K562 (cell line): Measurements from ENCODE around the gene ABCA7. TPM values are rescaled to one million over a fixed set of nuclear protein-coding genes. Genes with fewer than 3 reads are reported as not detected.
A peak's percentile ranks its signal among the peaks of the same experiment; 100 is the strongest.

Experiments
- ATAC-seq: fragments of 200-7000 bp; cut with Tn5 transposase; 3 replicates; pipeline ENCODE4 v1.9.1; 2020; ENCODE audit warnings: moderate library complexity
- BruUV-seq: library from RNA; stranded (reverse); fragments of 400-500 nt; replicated peaks from 2 replicates; lab custom pipeline; 2021; lab: Mats Ljungman, UMichigan
- CTCF ChIA-PET: fragments of 300-600 bp; formaldehyde crosslinking; extraction: SDS; loops from one replicate; lab custom pipeline; 2021; ENCODE audit warnings: low intra/inter-chr PET ratio; lab: Yijun Ruan, JAX
- POLR2A ChIA-PET: fragments of 300-600, 350-650 bp; sonication (Branson Sonifier 250); formaldehyde crosslinking; extraction: SDS; loops from one replicate; lab custom pipeline; 2021; ENCODE audit warnings: antibody characterized with exemption, inconsistent platforms; lab: Yijun Ruan, JAX
- DNase-seq, 4 experiments: peaks; one replicate each; pipeline versions ENCODE4 v3.0.0 to v3.0.0-alpha.2; 2011 to 2018; ENCODE audit warnings: low spot score in 3 of 4, mixed read lengths in 3 of 4; ENCODE audit errors: extremely low read depth in 1 of 4
- FAIRE-seq: peaks from 2 replicates; lab custom pipeline; 2011; peaks lifted over from hg19 to GRCh38; lab: Jason Lieb, UNC
- H2AFZ ChIP-seq: 2 replicates; pipeline ENCODE4 v1.6.0; 2011; ENCODE audit warnings: low read depth, low read length, control low read depth, inconsistent platforms
- H3K27ac ChIP-seq: fragments of 200-600 bp; 3 replicates; pipeline ENCODE4 v1.8.0; 2011; ENCODE audit warnings: low read depth, mild to moderate bottlenecking, control low read depth, inconsistent platforms, low read length, moderate library complexity, mixed read lengths; ENCODE audit errors: extremely low read depth
- H3K27me3 ChIP-seq, 2 experiments: fragments of 300-600 bp in 1 of 2; 2 replicates in 1 of 2; 3 replicates in 1 of 2; pipeline versions ENCODE4 v1.6.0 to v1.8.0; 2011; ENCODE audit warnings: inconsistent platforms in 2 of 2, low read length in 2 of 2, mild to moderate bottlenecking in 1 of 2, mixed read lengths in 1 of 2, moderate library complexity in 1 of 2; ENCODE audit not compliant: control insufficient read depth in 2 of 2, insufficient read depth in 2 of 2
- H3K36me3 ChIP-seq: fragments of 300-600 bp; 3 replicates; pipeline ENCODE4 v1.8.0; 2011; ENCODE audit warnings: mild to moderate bottlenecking, low read length, inconsistent platforms; ENCODE audit not compliant: control insufficient read depth, insufficient read depth
- H3K4me1 ChIP-seq, 2 experiments: fragments of 200-600 bp in 1 of 2; replicated peaks in 1 of 2; 2 replicates in 1 of 2; 3 replicates in 1 of 2; pipeline versions ENCODE4 v1.5.1 to v1.8.0; 2011; ENCODE audit warnings: inconsistent platforms in 2 of 2, low read length in 2 of 2, mild to moderate bottlenecking in 1 of 2, mixed read lengths in 1 of 2, moderate library complexity in 1 of 2; ENCODE audit not compliant: control insufficient read depth in 2 of 2, insufficient read depth in 2 of 2
- H3K4me2 ChIP-seq: 2 replicates; pipeline ENCODE4 v1.6.1; 2011; ENCODE audit warnings: low read length, control low read depth, inconsistent platforms, mixed read lengths; ENCODE audit not compliant: insufficient read depth
- H3K4me3 ChIP-seq: fragments of 200-600 bp; sonication (generic), shearing (Covaris generic); 2 replicates; pipeline ENCODE4 v1.5.1; 2016; ENCODE audit warnings: control low read depth, inconsistent platforms
- H3K79me2 ChIP-seq: fragments of 200-600 bp; 3 replicates; pipeline ENCODE4 v1.8.0; 2011; ENCODE audit warnings: low read length, inconsistent platforms; ENCODE audit not compliant: control insufficient read depth, insufficient read depth
- H3K9ac ChIP-seq, 2 experiments: 2 replicates each; pipeline versions ENCODE4 v1.6.0 to v1.6.1; 2011; ENCODE audit warnings: low read depth in 2 of 2, low read length in 2 of 2, control low read depth in 1 of 2, inconsistent platforms in 1 of 2, mild to moderate bottlenecking in 1 of 2, mixed read lengths in 1 of 2; ENCODE audit not compliant: insufficient read depth in 1 of 2
- H3K9me1 ChIP-seq: one replicate; pipeline ENCODE4 v1.6.0; 2011; ENCODE audit warnings: inconsistent platforms, mild to moderate bottlenecking, low read length, moderate library complexity; ENCODE audit not compliant: control insufficient read depth, insufficient read depth
- H3K9me3 ChIP-seq: replicated peaks from 2 replicates; pipeline ENCODE4 v1.5.1; 2011; ENCODE audit warnings: low read depth, low read length, inconsistent platforms; ENCODE audit not compliant: control insufficient read depth, insufficient read depth
- H4K20me1 ChIP-seq: replicated peaks from 2 replicates; pipeline ENCODE4 v1.6.1; 2011; ENCODE audit warnings: low read length, inconsistent platforms, mixed read lengths; ENCODE audit not compliant: control insufficient read depth, insufficient read depth
- CREB1 ChIP-seq, 2 experiments: sonication (generic) in 1 of 2; formaldehyde crosslinking in 1 of 2; IDR thresholded peaks; 2 replicates each; pipeline versions ENCODE4 v1.6.1 to v1.8.0; 2012 to 2022; ENCODE audit warnings: inconsistent platforms in 1 of 2, mild to moderate bottlenecking in 1 of 2, missing genetic modification reagents in 1 of 2, moderate library complexity in 1 of 2
- EGR1 ChIP-seq: fragments of 450-650 bp; conservative IDR thresholded peaks from 2 replicates; pipeline ENCODE4 v1.6.1; 2017; ENCODE audit warnings: mild to moderate bottlenecking
- HDGF ChIP-seq: fragments of 450-650 bp; IDR thresholded peaks from 2 replicates; pipeline ENCODE4 v1.6.1; 2016
- MYNN ChIP-seq, 2 experiments: sonication (generic); formaldehyde crosslinking in 1 of 2; IDR thresholded peaks; 2 replicates each; pipeline versions ENCODE4 v1.5.0 to v1.6.1; 2016 to 2020; ENCODE audit warnings: antibody characterized with exemption in 1 of 2, missing genetic modification reagents in 1 of 2
- NFIC ChIP-seq: fragments of 450-650 bp; IDR thresholded peaks from 2 replicates; pipeline ENCODE4 v1.6.1; 2017; ENCODE audit warnings: mild to moderate bottlenecking, inconsistent platforms
- NR3C1 ChIP-seq: sonication (generic); formaldehyde crosslinking; IDR thresholded peaks from 2 replicates; pipeline ENCODE4 v1.8.1; 2022; ENCODE audit warnings: missing genetic modification reagents
- RBM22 ChIP-seq: fragments of 200-400 bp; formaldehyde crosslinking; IDR thresholded peaks from 2 replicates; pipeline ENCODE4 v1.6.1; 2018; ENCODE audit warnings: low read length, low read depth; ENCODE audit not compliant: poor library complexity, severe bottlenecking
- ZBTB17 ChIP-seq: fragments of 450-650 bp; formaldehyde crosslinking; IDR thresholded peaks from 2 replicates; pipeline ENCODE4 v1.4.0; 2020; ENCODE audit warnings: mild to moderate bottlenecking
- ZNF347 ChIP-seq: fragments of 450-650 bp; formaldehyde crosslinking; IDR thresholded peaks from 2 replicates; pipeline ENCODE4 v1.4.0; 2020; ENCODE audit warnings: low read depth, mild to moderate bottlenecking, moderate library complexity
- WGBS: fragments of 100-300 bp; shearing (Covaris generic); methylation state at CpG from one replicate; pipeline ENCODE4 v1.1.6; 2016; ENCODE audit warnings: low coverage, mixed read lengths; ENCODE audit not compliant: insufficient coverage; ENCODE audit errors: missing lambda C conversion rate; 5-methylcytosine and 5-hydroxymethylcytosine counted together
- in situ Hi-C: fragments of 300-500 bp; cut with MboI; formaldehyde crosslinking; loops from 4 replicates; pipeline ENCODE4 v1.15.0; 2018; ENCODE audit warnings: inconsistent platforms, mixed read lengths
- intact Hi-C: fragments of 100-400 bp; cut with micrococcal nuclease; formaldehyde crosslinking; loops from 2 replicates; pipeline ENCODE4 v1.14.2; 2022
- polyA plus RNA-seq, 8 experiments: library from polyadenylated mRNA; depleted of rRNA in 4 of 8; stranded (reverse) in 5 of 8; unstranded in 3 of 8; fragments of >200 nt; fragmentation: Nextera tagmentation in 2 of 8; fragmentation: Illumina TruSeq in 1 of 8; extraction: Ambion mirVana in 2 of 8; extraction: Trizol in 1 of 8; gene quantifications; 2 replicates each; pipeline versions ENCODE4 v1.2.1 to v1.2.3, GENCODE V29; 2011 to 2014; ENCODE audit warnings: inconsistent platforms in 1 of 8, missing spikeins in 1 of 8
- total RNA-seq, 7 experiments: library from RNA; depleted of rRNA in 6 of 7; stranded (reverse); fragments of >200 nt in 6 of 7; fragmentation: Illumina TruSeq in 2 of 7; extraction: Trizol in 2 of 7; gene quantifications; 2 replicates each; pipeline versions ENCODE4 v1.2.1 to v1.2.3, GENCODE V29; 2011 to 2021; ENCODE audit warnings: low replicate concordance in 1 of 7
- TF ChIP-seq, protein P1 (sequence below): fragments of 200-400 bp; formaldehyde crosslinking; IDR thresholded peaks from 2 replicates; pipeline ENCODE4 v1.6.1; 2017; ENCODE audit warnings: mild to moderate bottlenecking, low read depth, low read length, moderate library complexity
- TF ChIP-seq, protein P2 (sequence below): sonication (generic); formaldehyde crosslinking; IDR thresholded peaks from 2 replicates; pipeline ENCODE4 v1.8.1; 2023; ENCODE audit warnings: mild to moderate bottlenecking, missing genetic modification reagents

Gene ABCA7
- total and polyA plus RNA-seq, 9 of the 15 experiments (the other 6 are each of a cell fraction or from before 2014, with no cell fraction given): 2.3 to 96.1 (median 31.2) TPM

GRCh38 chr19:1080360-1081161, 40.7 kb downstream of the ABCA7 start (continued):
- TF ChIP-seq, protein P1, sequence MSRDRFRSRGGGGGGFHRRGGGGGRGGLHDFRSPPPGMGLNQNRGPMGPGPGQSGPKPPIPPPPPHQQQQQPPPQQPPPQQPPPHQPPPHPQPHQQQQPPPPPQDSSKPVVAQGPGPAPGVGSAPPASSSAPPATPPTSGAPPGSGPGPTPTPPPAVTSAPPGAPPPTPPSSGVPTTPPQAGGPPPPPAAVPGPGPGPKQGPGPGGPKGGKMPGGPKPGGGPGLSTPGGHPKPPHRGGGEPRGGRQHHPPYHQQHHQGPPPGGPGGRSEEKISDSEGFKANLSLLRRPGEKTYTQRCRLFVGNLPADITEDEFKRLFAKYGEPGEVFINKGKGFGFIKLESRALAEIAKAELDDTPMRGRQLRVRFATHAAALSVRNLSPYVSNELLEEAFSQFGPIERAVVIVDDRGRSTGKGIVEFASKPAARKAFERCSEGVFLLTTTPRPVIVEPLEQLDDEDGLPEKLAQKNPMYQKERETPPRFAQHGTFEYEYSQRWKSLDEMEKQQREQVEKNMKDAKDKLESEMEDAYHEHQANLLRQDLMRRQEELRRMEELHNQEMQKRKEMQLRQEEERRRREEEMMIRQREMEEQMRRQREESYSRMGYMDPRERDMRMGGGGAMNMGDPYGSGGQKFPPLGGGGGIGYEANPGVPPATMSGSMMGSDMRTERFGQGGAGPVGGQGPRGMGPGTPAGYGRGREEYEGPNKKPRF: no peak
- TF ChIP-seq MYNN (IDR thresholded peaks at IDR 0.05) (no peak), MYNN (CRISPR knock-in tag; IDR thresholded peaks at IDR 0.05) (no peak)

GRCh38 chr19:1081301-1082164, 41.6 kb downstream of the ABCA7 start:
- H3K4me3 ChIP-seq: no peak overlapping the region
- 69% methylated on average over 40 of the region's 58 CpGs for WGBS
- peak overlapping the region; percentile 18; the same call in 1 of the 2 replicates for H3K4me2 ChIP-seq
- peak overlapping the region in 1 of 2 experiments; percentile 85; a peak in 2 of 4 replicates for H3K9ac ChIP-seq
- intact Hi-C loops (loop anchor here (5.0 kb wide), 1 partner anchor 39 kb away; the partner anchor contains the start of gene ABCA7), in situ Hi-C loops (no loop called here)
- H3K79me2 ChIP-seq: no peaks in the 10 kb centered on the region
- peaks cover 3% of the 10 kb centered on the region for H3K9me1 ChIP-seq
- ChIA-PET POLR2A (interaction anchor here (0.6 to 5.3 kb wide), 7 partner anchors 9 to 188 kb away, joined by 3 to 45 read pairs (median 4); partner anchors contain the start of genes ARHGAP45, CIRBP and POLR2E), CTCF (no interaction called here)
- no peaks in the 10 kb centered on the region for H4K20me1 ChIP-seq
- H3K4me1 ChIP-seq: peaks cover 6 to 76% of the 10 kb centered on the region in 2 experiments
- H2AFZ ChIP-seq: 0 out of 2 replicates have a peak overlapping the region, but pooled peaks have one; percentile 44
- H3K27ac ChIP-seq: peak overlapping the region; percentile 52; the same call in 2 of the 3 replicates
- no TSS peak for BruUV-seq
- H3K36me3 ChIP-seq: peaks cover 24% of the 10 kb centered on the region; the same call in 2 of the 3 replicates
- no peak for DNase-seq
- H3K9me3 ChIP-seq: no peaks in the 10 kb centered on the region
- ATAC-seq: no peak
- no peaks in the 10 kb centered on the region for H3K27me3 ChIP-seq
- no peak for FAIRE-seq
- TF ChIP-seq, protein P2, sequence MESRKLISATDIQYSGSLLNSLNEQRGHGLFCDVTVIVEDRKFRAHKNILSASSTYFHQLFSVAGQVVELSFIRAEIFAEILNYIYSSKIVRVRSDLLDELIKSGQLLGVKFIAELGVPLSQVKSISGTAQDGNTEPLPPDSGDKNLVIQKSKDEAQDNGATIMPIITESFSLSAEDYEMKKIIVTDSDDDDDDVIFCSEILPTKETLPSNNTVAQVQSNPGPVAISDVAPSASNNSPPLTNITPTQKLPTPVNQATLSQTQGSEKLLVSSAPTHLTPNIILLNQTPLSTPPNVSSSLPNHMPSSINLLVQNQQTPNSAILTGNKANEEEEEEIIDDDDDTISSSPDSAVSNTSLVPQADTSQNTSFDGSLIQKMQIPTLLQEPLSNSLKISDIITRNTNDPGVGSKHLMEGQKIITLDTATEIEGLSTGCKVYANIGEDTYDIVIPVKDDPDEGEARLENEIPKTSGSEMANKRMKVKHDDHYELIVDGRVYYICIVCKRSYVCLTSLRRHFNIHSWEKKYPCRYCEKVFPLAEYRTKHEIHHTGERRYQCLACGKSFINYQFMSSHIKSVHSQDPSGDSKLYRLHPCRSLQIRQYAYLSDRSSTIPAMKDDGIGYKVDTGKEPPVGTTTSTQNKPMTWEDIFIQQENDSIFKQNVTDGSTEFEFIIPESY (CRISPR knock-in tag): peak; percentile 92
- no peak for TF ChIP-seq ZBTB17 (CRISPR knock-in tag)
- TF ChIP-seq EGR1: 0 out of 2 replicates have a peak, but pooled peaks have one; percentile 16
- peak; percentile 38 for TF ChIP-seq RBM22
- TF ChIP-seq NR3C1 (CRISPR knock-in tag): peak; percentile 44; the same call in 1 of the 2 replicates
- TF ChIP-seq HDGF: 0 out of 2 replicates have a peak, but pooled peaks have one; percentile 19
- TF ChIP-seq NFIC: no peak
- no peak for TF ChIP-seq ZNF347
- no peak for TF ChIP-seq CREB1 (IDR thresholded peaks at IDR 0.05)
- 0 out of 2 replicates have a peak, but pooled peaks have one; percentile 11 for TF ChIP-seq CREB1 (CRISPR knock-in tag; IDR thresholded peaks at IDR 0.05)
